Endothelial cell of umbilical vein (primary cell): ENCODE results near the gene AKT3. TPM values are rescaled to one million over a fixed set of nuclear protein-coding genes. Genes with fewer than 3 reads are reported as not detected.

Source experiments
- BruUV-seq: library from RNA; stranded (reverse); fragments of 400-500 nt; replicated peaks from 2 replicates; lab custom pipeline; 2021; lab: Mats Ljungman, UMichigan
- CTCF ChIA-PET: fragments of 300-600, 350-600 bp; sonication (Branson Sonifier 250); formaldehyde crosslinking; loops from one replicate; lab custom pipeline; 2021; ENCODE audit warnings: antibody characterized with exemption, inconsistent platforms; lab: Charles Lee
- POLR2A ChIA-PET: fragments of 300-600, 350-600 bp; sonication (Branson Sonifier 250); formaldehyde crosslinking; loops from one replicate; lab custom pipeline; 2021; ENCODE audit warnings: antibody characterized with exemption, inconsistent platforms; lab: Charles Lee
- DNase-seq: peaks from one replicate; pipeline ENCODE4 v3.0.0-alpha.2; 2011; ENCODE audit warnings: low read depth, low spot score
- FAIRE-seq: peaks from 2 replicates; lab custom pipeline; 2011; peaks lifted over from hg19 to GRCh38; lab: Jason Lieb, UNC
- H2AFZ ChIP-seq: 2 replicates; pipeline ENCODE4 v1.6.0; 2012; ENCODE audit warnings: low read depth, low read length, control low read depth, inconsistent platforms
- H3K27ac ChIP-seq: 2 replicates; pipeline ENCODE4 v1.5.1; 2011; ENCODE audit warnings: low read depth, mild to moderate bottlenecking, control low read depth, low read length, moderate library complexity; ENCODE audit not compliant: insufficient read depth
- H3K27me3 ChIP-seq, 2 experiments: 2 replicates each; pipeline versions ENCODE4 v1.6.0 to v1.6.1; 2011; ENCODE audit warnings: low read length in 2 of 2, mixed read lengths in 1 of 2; ENCODE audit not compliant: control insufficient read depth in 2 of 2, insufficient read depth in 2 of 2
- H3K36me3 ChIP-seq, 2 experiments: 2 replicates in 1 of 2; 3 replicates in 1 of 2; pipeline ENCODE4 v1.5.1; 2011; ENCODE audit warnings: low read length in 2 of 2, mild to moderate bottlenecking in 1 of 2, moderate library complexity in 1 of 2; ENCODE audit not compliant: control insufficient read depth in 2 of 2, insufficient read depth in 2 of 2; ENCODE audit errors: extremely low read depth in 1 of 2
- H3K4me1 ChIP-seq: 3 replicates; pipeline ENCODE4 v1.5.1; 2011; ENCODE audit warnings: mild to moderate bottlenecking, low read length; ENCODE audit not compliant: control insufficient read depth, insufficient read depth; ENCODE audit errors: extremely low read depth
- H3K4me2 ChIP-seq: 2 replicates; pipeline ENCODE4 v1.6.1; 2011; ENCODE audit warnings: low read length, control low read depth, mixed read lengths; ENCODE audit not compliant: insufficient read depth
- H3K4me3 ChIP-seq, 3 experiments: fragments of 200-600 bp in 1 of 3; sonication (generic), shearing (Covaris generic) in 1 of 3; replicated peaks in 1 of 3; 2 replicates each; pipeline ENCODE4 v1.5.1; 2011 to 2016; ENCODE audit warnings: control low read depth in 3 of 3, low read length in 3 of 3, mild to moderate bottlenecking in 2 of 3, inconsistent platforms in 1 of 3, low read depth in 1 of 3, moderate library complexity in 1 of 3; ENCODE audit not compliant: insufficient read depth in 1 of 3
- H3K79me2 ChIP-seq: 2 replicates; pipeline ENCODE4 v1.6.0; 2012; ENCODE audit warnings: low read length, inconsistent platforms; ENCODE audit not compliant: control insufficient read depth, insufficient read depth
- H3K9ac ChIP-seq: replicated peaks from 2 replicates; pipeline ENCODE3; 2011; ENCODE audit warnings: low read length, control low read depth; ENCODE audit not compliant: insufficient read depth; ENCODE audit errors: extremely low read depth
- H3K9me1 ChIP-seq: replicated peaks from 3 replicates; pipeline ENCODE4 v1.6.0; 2011; ENCODE audit warnings: mild to moderate bottlenecking, low read length; ENCODE audit not compliant: control insufficient read depth, insufficient read depth; ENCODE audit errors: extremely low read depth
- H3K9me3 ChIP-seq: replicated peaks from 2 replicates; pipeline ENCODE4 v1.5.1; 2012; ENCODE audit warnings: low read length, inconsistent platforms; ENCODE audit not compliant: control insufficient read depth, insufficient read depth
- H4K20me1 ChIP-seq: replicated peaks from 2 replicates; pipeline ENCODE3; 2011; ENCODE audit warnings: mild to moderate bottlenecking, low read length; ENCODE audit not compliant: control insufficient read depth, insufficient read depth; ENCODE audit errors: extremely low read depth
- CTCF ChIP-seq, 2 donors: IDR thresholded peaks; 1 replicate in 1 of 2; 2 replicates in 1 of 2; pipeline ENCODE4 v1.5.1; 2011; ENCODE audit warnings: low read length in 2 of 2, mild to moderate bottlenecking in 2 of 2, moderate library complexity in 2 of 2, control low read depth in 1 of 2, inconsistent platforms in 1 of 2, low read depth in 1 of 2; ENCODE audit not compliant: insufficient read depth in 1 of 2; ENCODE audit errors: extremely low read depth in 1 of 2
- EZH2 ChIP-seq: IDR thresholded peaks from 2 replicates; pipeline ENCODE4 v1.6.1; 2012; ENCODE audit warnings: borderline replicate concordance, low read depth, mild to moderate bottlenecking, moderate library complexity, low read length, inconsistent platforms; ENCODE audit not compliant: severe bottlenecking
- FOS ChIP-seq: IDR thresholded peaks from 2 replicates; pipeline ENCODE4 v1.6.1; 2011; ENCODE audit warnings: mild to moderate bottlenecking, low read length, moderate library complexity, borderline replicate concordance; ENCODE audit not compliant: insufficient read depth
- GATA2 ChIP-seq: IDR thresholded peaks from 2 replicates; pipeline ENCODE4 v1.7.0; 2011; ENCODE audit warnings: low read depth, mild to moderate bottlenecking, moderate library complexity, mixed read lengths, low read length; ENCODE audit not compliant: insufficient read length, insufficient read depth
- JUN ChIP-seq: IDR thresholded peaks from 2 replicates; pipeline ENCODE4 v1.6.1; 2011; ENCODE audit warnings: borderline replicate concordance, low read depth; ENCODE audit not compliant: insufficient read length, insufficient read depth
- MAX ChIP-seq: IDR thresholded peaks from 2 replicates; pipeline ENCODE4 v1.6.1; 2011; ENCODE audit not compliant: insufficient read depth, insufficient read length
- MYC ChIP-seq: IDR thresholded peaks from one replicate; pipeline ENCODE4 v1.6.1; 2011; ENCODE audit warnings: mild to moderate bottlenecking, low read depth, low read length
- POLR2A ChIP-seq: IDR thresholded peaks from 2 replicates; pipeline ENCODE4 v1.6.1; 2012; ENCODE audit warnings: low read depth, mild to moderate bottlenecking, control low read depth, low read length
- POLR2AphosphoS5 ChIP-seq: IDR thresholded peaks from 2 replicates; pipeline ENCODE4 v1.6.1; 2012; ENCODE audit warnings: low read depth, mild to moderate bottlenecking, control low read depth, low read length, moderate library complexity; ENCODE audit not compliant: insufficient read depth
- dilution Hi-C: fragments of 300-500 bp; cut with MboI; formaldehyde crosslinking; loops from one replicate; pipeline ENCODE4 v1.15.0; 2019; ENCODE audit warnings: low sequenced_read_pairs; ENCODE audit not compliant: extremely low pct_ligation_motif_present
- intact Hi-C: fragments of 100-400 bp; cut with micrococcal nuclease; formaldehyde crosslinking; loops from one replicate; pipeline ENCODE4 v1.10.0; 2022
- polyA plus RNA-seq, 4 experiments: library from polyadenylated mRNA; depleted of rRNA in 3 of 4; stranded (reverse) in 3 of 4; unstranded in 1 of 4; fragments of >200 nt; gene quantifications; 2 replicates each; pipeline versions ENCODE4 v1.2.1 to v1.2.3, GENCODE V29; 2011 to 2012; ENCODE audit warnings: missing spikeins in 1 of 4
- total RNA-seq: library from RNA; stranded (reverse); gene quantifications from 2 replicates; pipeline ENCODE4 v1.2.3, GENCODE V29; 2021

The AKT3 gene
- total and polyA plus RNA-seq, 2 donors (not counting 3 experiments of a cell fraction or from before 2014, with no cell fraction given): 20.6 to 97.1 TPM

GRCh38 chr1:243475966-243476365, 374.1 kb downstream of the AKT3 start:
- ChIA-PET POLR2A (no interaction called here), CTCF (no interaction called here)
- Histone ChIP-seq H3K4me1 (peaks cover 18% of the 10 kb centered on the region), H3K27ac (no peak overlapping the region), H3K79me2 (no peaks in the 10 kb centered on the region), H3K27me3 (no peaks in the 10 kb centered on the region), H3K4me2 (no peak overlapping the region), H2AFZ (no peak overlapping the region), H3K36me3 (no peaks in the 10 kb centered on the region), H3K4me3 (no peak overlapping the region), H3K9me3 (no peaks in the 10 kb centered on the region), H3K9ac (no peak overlapping the region), H3K9me1 (no peaks in the 10 kb centered on the region), H4K20me1 (no peaks in the 10 kb centered on the region)
- DNase-seq: no peak
- BruUV-seq: no TSS peak
- intact Hi-C loops: no loop called here
- TF ChIP-seq MYC: no peak
- dilution Hi-C loops: no loop called here
- no peak for FAIRE-seq

- TF ChIP-seq CTCF (IDR thresholded peaks at IDR 0.05; ENCODE audit: extremely low read depth in 1 of 2, insufficient read depth in 1 of 2, low read depth in 1 of 2, low read length in 2 of 2) (no peak), JUN (no peak), GATA2 (no peak), POLR2A (no peak), EZH2 (no peak), POLR2AphosphoS5 (no peak), MYC (no peak), MAX (no peak), FOS (no peak)
- Histone ChIP-seq H3K27ac (no peak overlapping the region), H3K4me1 (peaks cover 18% of the 10 kb centered on the region), H3K9me3 (no peaks in the 10 kb centered on the region), H3K4me3 (no peak overlapping the region), H2AFZ (no peak overlapping the region), H3K36me3 (no peaks in the 10 kb centered on the region), H3K9ac (no peak overlapping the region), H3K9me1 (no peaks in the 10 kb centered on the region), H3K79me2 (no peaks in the 10 kb centered on the region), H3K4me2 (no peak overlapping the region), H3K27me3 (no peaks in the 10 kb centered on the region), H4K20me1 (no peaks in the 10 kb centered on the region)
- POLR2A ChIA-PET: no interaction called here
- dilution Hi-C loops (no loop called here), intact Hi-C loops (no loop called here)
- BruUV-seq: no TSS peak
- FAIRE-seq (no peak), DNase-seq (no peak)
- CTCF ChIA-PET: no interaction called here
These were observed 375.1 kb downstream of the AKT3 start for GRCh38 chr1:243474906-243475305.
